NCI-H146 (cell line): ENCODE results near the gene SLC6A3.
"Not testable (repeated sequence)": the region's sequence is repeated elsewhere in the genome, so short reads cannot be mapped to it uniquely, and the experiment has no call there.

Source experiments
- DNase-seq: peaks from one replicate; lab custom pipeline; 2025; lab: John Stamatoyannopoulos, UW

SLC6A3 gene

DNA sequence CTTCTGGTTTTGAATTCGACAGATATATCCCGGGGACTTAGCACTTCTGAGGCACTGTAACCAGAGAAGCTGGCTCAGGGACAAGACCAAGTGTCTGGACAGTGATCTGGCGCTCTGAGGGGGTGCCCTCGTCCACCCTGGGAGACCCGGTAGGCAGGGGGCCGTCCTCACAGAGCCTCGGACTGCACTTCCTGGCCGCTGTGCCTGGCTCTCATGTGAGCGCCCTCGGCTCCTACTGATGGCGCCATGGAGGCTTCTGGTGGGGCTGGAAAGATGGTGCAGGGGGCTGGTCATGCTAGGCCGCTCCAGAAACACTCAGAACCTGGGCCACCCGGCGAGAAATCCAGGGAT is 18.8 kb upstream of the SLC6A3 start:
- no peak for DNase-seq

- DNase-seq = no peak
Measured at GRCh38 chr5:1463326-1464095, 18.3 kb upstream of the SLC6A3 start.

GRCh38 chr5:1462358-1462757 is 17.1 kb upstream of the SLC6A3 start:
- DNase-seq = peak; percentile 71

DNA sequence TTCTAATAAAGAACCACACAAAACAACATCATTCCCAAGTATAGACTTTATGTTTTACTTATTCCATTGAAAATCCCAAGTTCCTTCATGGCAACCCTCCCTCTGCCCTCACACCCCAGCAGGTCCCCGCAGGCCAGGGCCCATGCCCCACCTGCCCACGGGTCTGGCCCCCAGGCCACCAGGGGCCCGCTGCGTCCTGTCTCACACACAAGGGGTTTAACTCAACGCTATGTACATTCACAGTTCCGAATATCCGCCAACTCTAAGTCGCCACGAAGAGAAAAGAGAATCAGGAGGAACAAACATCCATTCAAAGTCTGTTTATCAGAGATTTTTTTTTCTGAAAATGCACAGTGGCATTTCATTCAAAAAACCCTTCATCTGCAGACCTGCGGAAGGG is 16.2 kb upstream of the SLC6A3 start:
- no peak for DNase-seq

DNA sequence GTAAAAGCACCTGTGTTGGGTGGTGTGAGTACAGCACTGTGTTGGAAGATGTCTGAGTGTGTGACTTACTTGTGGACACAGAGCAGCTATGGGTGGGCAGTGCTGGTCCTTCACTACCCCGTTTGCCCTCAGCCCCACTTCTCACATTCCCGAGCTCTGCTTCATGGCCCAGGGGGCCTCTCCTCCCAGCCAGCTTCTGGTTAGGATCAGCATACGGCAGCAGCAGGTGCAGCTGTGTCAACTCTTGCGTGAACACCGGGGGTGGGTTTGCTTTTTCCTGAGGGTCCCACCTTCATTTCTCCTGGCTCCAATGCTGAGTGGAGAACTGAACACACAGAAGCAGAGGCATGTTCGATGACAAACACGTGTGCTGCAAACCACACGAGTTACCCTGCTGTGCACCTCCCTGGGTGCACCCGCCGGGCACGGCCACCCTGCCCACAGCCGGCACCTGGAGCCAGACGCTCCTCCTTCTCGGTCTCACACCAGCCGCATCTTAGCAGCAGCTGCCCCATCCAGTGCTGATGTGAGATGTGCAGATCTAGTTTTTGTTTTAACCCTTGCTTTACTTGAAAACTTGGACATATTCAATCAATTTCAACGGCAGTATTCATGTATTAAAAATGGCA is 14.9 kb upstream of the SLC6A3 start:
- peak; percentile 46 for DNase-seq

DNA sequence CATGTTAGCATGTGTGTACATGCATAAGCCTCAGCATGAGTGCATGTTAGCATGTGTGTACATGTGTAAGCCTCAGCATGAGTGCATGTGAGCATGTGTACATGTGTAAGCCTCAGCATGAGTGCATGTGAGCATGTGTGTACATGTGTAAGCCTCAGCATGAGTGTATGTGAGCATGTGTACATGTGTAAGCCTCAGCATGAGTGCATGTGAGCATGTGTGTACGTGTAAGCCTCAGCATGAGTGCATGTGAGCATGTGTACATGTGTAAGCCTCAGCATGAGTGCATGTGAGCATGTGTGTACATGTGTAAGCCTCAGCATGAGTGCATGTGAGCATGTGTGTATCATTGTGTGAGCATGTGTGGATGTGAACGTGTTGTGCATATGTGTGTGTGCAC is 14.2 kb upstream of the SLC6A3 start:
- DNase-seq = not testable (repeated sequence)

DNA sequence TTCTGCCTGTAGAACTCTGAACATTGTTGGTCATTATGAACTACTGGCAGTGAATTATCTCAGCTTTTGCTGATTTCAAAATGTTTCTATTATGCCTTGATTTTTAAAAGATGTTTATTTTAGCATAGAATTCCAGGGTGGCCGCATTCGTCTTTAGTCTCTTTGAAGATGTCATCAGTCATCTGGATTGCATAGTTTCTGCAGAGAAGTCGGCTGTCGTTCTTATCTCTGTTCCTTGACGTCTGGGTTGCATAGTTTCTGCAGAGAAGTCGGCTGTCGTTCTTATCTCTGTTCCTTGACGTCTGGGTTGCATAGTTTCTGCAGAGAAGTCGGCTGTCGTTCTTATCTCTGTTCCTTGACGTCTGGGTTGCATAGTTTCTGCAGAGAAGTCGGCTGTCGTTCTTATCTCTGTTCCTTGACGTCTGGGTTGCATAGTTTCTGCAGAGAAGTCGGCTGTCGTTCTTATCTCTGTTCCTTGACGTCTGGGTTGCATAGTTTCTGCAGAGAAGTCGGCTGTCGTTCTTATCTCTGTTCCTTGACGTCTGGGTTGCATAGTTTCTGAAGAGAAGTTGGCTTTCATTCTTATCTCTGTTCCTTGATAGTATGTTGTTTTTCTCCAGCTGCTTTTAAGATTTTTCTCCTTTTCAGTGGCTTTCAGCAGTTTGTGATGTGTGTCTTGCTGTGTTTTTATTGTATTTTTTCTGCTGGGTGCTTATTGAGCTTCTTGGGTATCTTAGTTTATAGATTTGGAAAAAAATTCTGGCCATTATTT is 11.1 kb upstream of the SLC6A3 start:
- DNase-seq = not testable (repeated sequence)

DNA sequence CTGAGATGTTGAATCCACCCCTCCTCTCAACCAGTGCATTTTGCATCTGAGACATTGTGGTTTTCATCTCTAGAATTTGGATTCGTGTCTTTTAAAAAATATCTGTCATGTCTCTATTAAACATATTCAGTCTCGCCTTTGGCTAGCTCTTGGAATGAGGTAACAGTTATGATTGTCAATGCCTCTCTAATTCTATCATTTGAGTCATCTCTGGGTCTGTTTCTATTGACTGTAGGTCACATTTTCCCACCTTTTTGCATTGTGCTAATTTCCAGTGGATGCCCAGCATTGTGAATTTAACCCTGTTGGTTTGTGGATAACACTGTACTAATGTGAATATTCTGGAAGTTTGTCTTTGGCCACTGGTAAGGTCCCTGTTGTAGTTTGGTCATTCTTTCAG is 8.4 kb upstream of the SLC6A3 start:
- DNase-seq = no peak

- no peak for DNase-seq
Measured at GRCh38 chr5:1449081-1449630, 3.9 kb upstream of the SLC6A3 start.

- no peak for DNase-seq
Measured at GRCh38 chr5:1448511-1449011, 3.3 kb upstream of the SLC6A3 start.

GRCh38 chr5:1447671-1448361 is 2.6 kb upstream of the SLC6A3 start:
- DNase-seq = peak; percentile 27

DNA sequence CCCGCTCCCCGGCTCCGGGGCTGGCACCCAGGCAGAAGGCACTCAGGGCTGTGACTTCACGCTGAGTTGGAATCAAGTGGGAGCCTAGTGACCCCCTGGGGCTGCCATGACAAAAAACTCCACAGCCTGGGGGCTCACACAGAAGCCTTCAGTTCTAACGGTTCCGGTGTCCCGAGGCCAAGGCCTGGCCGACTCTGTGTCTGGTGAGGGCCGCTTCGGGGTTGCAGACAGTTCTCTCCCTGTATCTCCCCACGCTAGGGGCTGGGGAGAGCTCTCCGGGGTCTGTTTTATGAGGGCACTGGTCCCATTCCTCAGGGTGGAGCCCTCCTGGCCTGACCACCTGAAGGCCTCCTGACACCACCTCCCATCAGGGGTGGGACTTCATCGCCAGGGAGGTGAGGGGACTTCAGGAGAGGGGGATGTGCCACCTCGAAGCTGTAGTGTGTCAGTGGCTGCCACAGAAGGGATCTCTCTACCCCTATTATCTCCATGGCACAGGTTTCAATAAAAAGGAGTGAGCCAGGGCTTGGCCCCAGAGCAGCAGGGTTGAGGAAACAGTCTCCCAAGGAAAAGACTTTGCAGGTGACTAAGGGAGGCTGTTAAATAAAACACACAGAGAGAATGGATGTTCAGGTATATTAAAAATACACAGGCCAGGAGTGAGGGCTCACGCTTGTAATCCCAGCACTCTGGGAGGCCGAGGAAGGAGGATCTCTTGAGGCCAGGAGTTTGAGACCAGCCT is 1.5 kb upstream of the SLC6A3 start:
- DNase-seq = no peak

GRCh38 chr5:1445689-1446601 is 705 bp upstream of the SLC6A3 start:
- no peak for DNase-seq

DNA sequence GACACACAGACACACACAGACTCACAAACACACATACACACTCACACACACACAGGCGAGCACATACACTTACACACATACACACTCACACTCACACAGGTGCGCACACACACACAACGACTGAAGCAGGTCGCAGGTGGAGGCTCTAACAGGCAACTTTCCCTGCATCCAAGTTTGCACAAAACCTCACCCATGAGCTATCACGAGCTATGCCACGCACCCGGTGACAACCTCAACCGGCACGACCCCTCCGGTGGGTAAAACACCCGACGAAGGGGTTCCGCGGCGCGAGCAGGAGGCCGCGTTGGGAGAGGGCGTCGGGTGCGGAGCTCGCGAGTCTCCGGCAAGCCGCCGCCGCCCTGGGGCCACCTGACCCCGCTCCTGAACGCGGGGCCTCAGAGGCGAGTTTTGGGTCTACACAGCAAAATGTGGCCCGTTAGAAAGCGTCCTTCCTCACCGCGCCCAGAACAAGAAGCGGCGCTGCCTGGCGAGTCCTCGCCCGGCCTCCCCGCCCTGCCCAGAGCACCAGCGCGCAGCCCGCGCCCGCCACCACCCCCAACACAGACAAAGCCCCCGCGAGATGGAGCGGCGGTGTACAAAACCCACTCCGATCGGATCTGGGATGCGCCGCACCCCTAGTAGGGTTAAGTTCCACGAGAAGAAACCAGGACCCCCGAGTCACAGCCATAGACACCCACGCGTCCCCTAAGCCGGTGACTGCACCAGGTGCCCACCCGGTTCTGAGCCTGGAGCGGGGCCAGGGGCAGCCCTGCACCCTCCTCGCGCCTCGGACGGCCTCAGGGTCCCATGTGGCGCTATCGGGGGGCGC is 665 bp downstream of the SLC6A3 start:
- DNase-seq = peak; percentile 49

DNA sequence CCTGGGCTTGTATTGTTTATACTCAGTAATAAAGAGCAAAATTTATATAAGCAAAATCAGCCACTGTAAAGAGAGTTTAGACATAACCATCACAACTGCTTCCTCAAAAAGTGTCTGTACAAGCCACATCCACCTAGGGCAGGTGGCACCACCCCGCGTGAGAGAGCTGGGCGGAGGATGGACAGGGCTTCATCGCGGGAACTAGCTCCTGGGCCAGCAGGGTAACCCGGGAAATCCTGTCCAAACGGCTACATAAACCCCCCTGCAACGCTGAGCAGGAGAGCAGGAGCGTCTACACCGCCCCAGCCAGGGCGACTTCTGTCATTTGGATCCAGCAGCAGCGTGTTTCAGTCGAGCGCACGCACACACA is 1.3 kb downstream of the SLC6A3 start:
- peak; percentile 56 for DNase-seq

DNA sequence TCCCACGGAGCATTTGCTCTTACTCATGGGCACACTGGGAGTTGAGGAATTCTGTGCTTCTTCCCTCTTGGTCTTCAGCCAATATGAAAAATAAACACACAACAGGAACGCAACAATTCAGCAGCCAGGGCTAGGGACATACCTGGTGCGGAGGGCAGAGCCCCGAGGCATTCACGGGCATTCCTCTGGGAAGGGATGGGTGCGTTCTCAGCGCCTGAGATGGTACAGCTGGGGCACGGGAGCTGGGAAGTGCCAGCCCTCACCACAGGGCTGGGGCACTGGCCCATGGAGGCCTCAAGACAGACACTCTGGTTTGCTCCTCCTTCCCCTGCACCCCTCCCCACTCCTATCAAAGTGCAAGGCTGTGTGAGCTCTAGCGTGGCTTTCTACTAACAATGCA is 2.1 kb downstream of the SLC6A3 start:
- DNase-seq = no peak

DNA sequence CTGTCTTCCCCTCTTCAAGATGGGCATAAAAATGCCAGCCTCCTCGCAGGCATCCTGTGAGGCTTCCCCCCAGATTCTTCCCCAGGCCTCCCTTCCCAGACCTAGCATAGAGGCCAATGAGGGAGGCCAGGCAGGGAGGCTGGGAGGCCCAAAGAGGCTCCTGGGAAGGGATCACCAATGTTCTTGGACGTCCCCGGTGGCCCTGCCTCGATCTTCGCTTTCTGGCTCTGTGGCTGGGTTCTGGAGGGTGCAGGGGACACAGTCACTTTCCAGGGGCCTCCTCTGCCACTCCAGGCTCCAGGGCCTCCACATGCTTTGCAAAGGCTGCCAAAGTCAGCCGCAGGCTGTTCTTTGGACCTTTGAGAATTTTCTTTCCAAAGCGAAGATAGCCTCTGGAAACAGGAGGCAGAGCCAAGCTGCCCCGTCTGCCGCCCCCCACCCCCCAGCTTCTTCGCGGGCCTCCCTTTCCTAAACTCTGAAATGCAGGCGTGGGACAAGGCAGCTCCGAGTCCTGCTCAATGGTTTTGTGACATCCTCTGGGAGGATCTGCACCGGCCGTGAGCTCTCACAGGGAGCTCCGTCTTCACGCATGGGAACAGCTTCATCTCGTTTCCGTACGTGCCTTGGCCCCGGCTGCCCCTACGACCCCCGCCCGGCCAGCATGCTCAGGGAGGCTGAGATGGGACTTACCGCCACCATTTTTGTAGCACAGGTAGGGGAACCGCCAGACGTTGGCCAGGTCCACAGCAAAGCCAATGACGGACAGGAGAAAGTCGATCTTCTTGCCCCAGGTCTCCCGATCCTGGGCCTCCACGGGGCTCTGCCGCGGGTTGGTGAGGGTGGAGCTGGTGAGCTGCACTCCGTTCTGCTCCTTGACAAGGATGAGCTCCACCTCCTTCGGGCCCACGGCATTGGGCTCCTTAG is 2.8 kb downstream of the SLC6A3 start:
- DNase-seq = no peak

- no peak for DNase-seq
Measured at GRCh38 chr5:1441166-1441865, 3.9 kb downstream of the SLC6A3 start.
